Measurements from ENCODE around the gene PATJ. TPM values are rescaled to one million over a fixed set of nuclear protein-coding genes. Genes with fewer than 3 reads are reported as not detected.

PATJ gene
- total RNA-seq, 1 donor, result 8.4 TPM

- no peak overlapping the region for H3K4me3 ChIP-seq (ENCODE audit: low read depth, low read length)
- DNase-seq (ENCODE audit: low read depth), result no peak
- TF ChIP-seq, protein P1, sequence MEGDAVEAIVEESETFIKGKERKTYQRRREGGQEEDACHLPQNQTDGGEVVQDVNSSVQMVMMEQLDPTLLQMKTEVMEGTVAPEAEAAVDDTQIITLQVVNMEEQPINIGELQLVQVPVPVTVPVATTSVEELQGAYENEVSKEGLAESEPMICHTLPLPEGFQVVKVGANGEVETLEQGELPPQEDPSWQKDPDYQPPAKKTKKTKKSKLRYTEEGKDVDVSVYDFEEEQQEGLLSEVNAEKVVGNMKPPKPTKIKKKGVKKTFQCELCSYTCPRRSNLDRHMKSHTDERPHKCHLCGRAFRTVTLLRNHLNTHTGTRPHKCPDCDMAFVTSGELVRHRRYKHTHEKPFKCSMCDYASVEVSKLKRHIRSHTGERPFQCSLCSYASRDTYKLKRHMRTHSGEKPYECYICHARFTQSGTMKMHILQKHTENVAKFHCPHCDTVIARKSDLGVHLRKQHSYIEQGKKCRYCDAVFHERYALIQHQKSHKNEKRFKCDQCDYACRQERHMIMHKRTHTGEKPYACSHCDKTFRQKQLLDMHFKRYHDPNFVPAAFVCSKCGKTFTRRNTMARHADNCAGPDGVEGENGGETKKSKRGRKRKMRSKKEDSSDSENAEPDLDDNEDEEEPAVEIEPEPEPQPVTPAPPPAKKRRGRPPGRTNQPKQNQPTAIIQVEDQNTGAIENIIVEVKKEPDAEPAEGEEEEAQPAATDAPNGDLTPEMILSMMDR (IDR thresholded peaks at IDR 0.05; ENCODE audit: insufficient read depth, low read length), result no peak
These were observed 366.8 kb downstream of the PATJ start for GRCh38 chr1:62109124-62109523.

DNA sequence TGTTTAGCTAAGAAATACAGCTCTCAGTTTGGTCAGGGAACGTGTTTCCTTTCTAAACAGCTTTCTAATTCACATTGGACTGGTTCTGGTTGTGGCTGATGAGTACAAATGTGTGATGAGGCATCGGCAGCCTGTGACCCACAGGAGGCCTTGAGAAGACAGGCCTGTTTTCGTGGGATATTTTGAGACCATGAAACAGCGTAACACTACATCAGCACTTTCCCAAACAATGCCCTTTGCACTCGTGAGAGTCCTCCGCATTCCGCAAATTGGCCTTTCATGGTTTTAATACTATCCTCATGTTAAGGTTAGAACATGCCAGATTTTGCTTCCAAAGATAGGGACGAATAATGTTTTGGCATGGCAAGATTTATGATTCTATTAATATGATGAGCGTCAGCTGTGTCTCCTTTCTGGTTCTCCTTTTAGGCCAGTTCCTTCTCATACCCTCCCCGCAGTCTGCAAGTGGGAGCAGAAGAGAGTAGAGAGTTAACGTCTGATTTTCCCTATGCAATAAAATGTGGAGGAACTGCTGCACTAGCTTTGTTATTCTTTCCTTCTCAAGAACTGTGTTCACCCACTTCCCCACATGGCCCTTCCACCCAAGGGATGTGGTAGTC lies 368.0 kb downstream of the PATJ start:
- TF ChIP-seq, protein P1 (IDR thresholded peaks at IDR 0.05; ENCODE audit: insufficient read depth, low read length), result no peak
- DNase-seq (ENCODE audit: low read depth), result no peak
- no peak overlapping the region for H3K4me3 ChIP-seq (ENCODE audit: low read depth, low read length)

DNA sequence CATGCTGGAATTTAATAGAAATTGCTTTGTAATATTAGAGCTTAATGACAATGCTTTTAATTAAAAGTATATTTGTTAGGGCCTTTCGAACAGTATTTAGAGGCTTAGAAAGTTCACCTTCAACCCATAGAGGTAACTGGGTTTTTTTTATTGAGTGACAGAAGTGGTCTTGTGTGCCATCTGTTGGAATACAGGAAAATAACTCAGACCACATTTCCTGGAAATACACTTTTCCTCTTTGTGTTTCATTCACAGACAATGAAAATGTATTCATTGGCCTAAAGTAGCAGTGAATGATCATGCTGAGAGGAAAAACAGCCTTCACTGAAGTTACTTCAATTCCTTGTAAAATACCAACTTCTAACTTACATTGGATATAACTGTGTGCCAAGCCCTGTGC lies 368.8 kb downstream of the PATJ start:
- H3K4me3 ChIP-seq (ENCODE audit: low read depth, low read length), result no peak overlapping the region
- TF ChIP-seq, protein P1 (IDR thresholded peaks at IDR 0.05; ENCODE audit: insufficient read depth, low read length), result no peak
- no peak for DNase-seq (ENCODE audit: low read depth)

DNA sequence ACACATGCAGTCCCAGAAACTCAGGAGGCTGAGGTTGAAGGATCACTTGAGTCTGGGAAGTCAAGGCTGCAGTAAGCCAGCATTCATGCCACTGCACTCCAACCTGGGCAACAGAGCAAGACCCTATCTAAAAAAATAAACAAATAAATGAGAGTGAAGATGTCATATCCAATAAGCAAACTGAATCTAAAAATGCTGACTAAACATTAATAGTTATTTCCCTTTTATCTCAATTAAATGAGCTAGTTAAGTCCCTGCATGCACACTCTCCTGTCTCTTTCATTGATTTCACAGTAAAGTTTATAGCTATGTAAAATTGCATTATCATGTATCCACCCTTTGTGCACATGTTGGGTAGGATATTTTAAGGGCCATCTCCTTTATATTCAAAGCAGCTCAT lies 371.2 kb downstream of the PATJ start:
- no peak overlapping the region for H3K4me3 ChIP-seq (ENCODE audit: low read depth, low read length)
- no peak for DNase-seq (ENCODE audit: low read depth)
- TF ChIP-seq, protein P1 (IDR thresholded peaks at IDR 0.05; ENCODE audit: insufficient read depth, low read length), result no peak

DNA sequence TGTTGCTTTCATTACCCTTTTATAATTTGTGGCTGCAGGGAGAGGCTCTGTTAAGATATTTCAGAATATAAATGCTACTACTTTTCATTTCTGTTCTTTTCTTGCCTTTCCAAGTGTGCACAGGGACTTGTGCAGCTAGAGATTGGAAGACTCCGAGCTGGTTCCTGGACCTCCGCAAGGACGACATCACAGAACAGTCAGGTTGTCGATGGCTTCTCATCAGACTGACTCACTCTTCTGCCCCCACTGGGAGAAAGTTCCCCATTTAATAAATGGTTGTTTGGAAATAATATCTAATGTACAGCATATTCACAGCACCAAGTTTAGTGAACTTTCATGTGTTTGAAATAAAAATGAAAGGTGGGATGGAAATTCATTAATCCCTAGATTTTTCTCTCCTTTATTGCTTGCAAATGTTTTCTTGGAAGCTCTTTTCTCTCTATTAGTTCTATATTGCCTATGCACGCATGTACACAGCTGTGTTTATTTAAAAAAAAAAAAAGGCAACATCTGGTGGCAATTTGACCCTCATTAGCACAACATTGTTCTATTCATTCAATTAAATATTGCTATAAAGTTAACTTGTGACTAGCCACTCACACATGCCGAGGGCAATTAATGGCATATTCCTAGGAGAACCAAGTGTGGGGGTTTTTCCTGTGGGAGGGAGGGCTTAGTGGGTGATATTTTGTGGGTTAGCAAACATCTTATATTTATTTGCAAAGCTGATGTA lies 374.9 kb downstream of the PATJ start:
- H3K4me3 ChIP-seq (ENCODE audit: low read depth, low read length), result no peak overlapping the region
- DNase-seq (ENCODE audit: low read depth), result no peak
- TF ChIP-seq, protein P1 (IDR thresholded peaks at IDR 0.05; ENCODE audit: insufficient read depth, low read length), result no peak

DNA sequence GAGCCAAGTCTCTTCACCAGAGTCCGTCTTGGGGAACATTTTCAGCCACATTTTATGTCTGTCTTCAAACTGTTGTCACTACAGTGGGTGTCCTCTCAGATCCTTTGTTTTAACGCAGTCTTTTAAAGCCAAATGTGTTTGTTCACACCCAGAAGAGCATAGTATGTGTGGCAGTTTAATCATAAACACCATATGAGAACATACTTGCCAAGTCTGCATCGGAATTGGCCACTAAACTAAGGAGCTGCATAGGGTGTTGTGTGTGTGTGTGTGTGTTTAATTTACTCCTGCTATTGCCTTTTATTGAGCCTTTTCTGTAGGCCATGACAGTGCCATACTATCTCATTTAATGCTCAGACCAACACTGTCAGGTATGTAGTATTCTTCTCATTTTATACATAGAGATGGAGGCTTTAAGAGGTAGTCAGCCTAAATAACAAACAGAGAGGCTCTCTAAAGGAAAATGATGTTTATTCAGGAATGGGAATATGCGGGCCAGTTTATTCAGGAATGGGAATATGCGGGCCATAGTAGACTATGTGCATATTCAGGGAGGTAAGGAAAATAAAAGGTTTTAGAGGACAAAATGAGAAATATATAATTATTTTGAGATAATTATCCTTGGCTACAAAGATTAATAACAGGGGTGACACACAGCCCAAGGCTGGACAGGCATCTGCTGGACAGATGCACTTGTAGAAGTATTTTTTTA lies 384.5 kb downstream of the PATJ start:
- TF ChIP-seq, protein P1 (IDR thresholded peaks at IDR 0.05; ENCODE audit: insufficient read depth, low read length), result no peak
- H3K4me3 ChIP-seq (ENCODE audit: low read depth, low read length), result no peak overlapping the region
- no peak for DNase-seq (ENCODE audit: low read depth)

All from fibroblast of the aortic adventitia (primary cell).